ENCODE measurements around the gene RBM33. TPM values are rescaled to one million over a fixed set of nuclear protein-coding genes. Genes with fewer than 3 reads are reported as not detected.

RBM33 gene
- polyA plus RNA-seq, 1 donor (not counting 4 experiments of a cell fraction or from before 2014, with no cell fraction given), result 8.9 TPM

- H3K9me1 ChIP-seq (ENCODE audit: control insufficient read depth, extremely low read depth, insufficient read depth, low read length), result no peaks in the 10 kb centered on the region
- no peaks in the 10 kb centered on the region for H4K20me1 ChIP-seq (ENCODE audit: control insufficient read depth, extremely low read depth, insufficient read depth, low read length)
- no peak overlapping the region for H3K27ac ChIP-seq (ENCODE audit: control insufficient read depth, insufficient read depth, low read length)
- peaks cover 23% of the 10 kb centered on the region for H3K79me2 ChIP-seq (ENCODE audit: control insufficient read depth, insufficient read depth, low read length)
- no peaks in the 10 kb centered on the region for H3K27me3 ChIP-seq (ENCODE audit: control insufficient read depth, extremely low read depth, insufficient read depth, low read length)
- H2AFZ ChIP-seq (ENCODE audit: control insufficient read depth, low read length), result no peak overlapping the region
- FAIRE-seq, result no peak
- H3K36me3 ChIP-seq (ENCODE audit: control insufficient read depth in 2 of 2, extremely low read depth in 1 of 2, insufficient read depth in 2 of 2, low read length in 2 of 2), result peaks cover 16 to 22% of the 10 kb centered on the region in 2 experiments
- DNase-seq (ENCODE audit: low read depth, low spot score), result no peak
- no peaks in the 10 kb centered on the region for H3K9me3 ChIP-seq (ENCODE audit: control insufficient read depth, low read depth, low read length)
- dilution Hi-C loops (cut with MboI; ENCODE audit: extremely low pct_ligation_motif_present, low sequenced_read_pairs), result loop anchor here (25.0 kb wide), 1 partner anchor 158 kb away; no protein-coding TSS in a partner anchor
- no peak overlapping the region for H3K4me3 ChIP-seq (ENCODE audit: control insufficient read depth in 2 of 3, extremely low read depth in 1 of 3, insufficient read depth in 2 of 3, low read depth in 1 of 3, low read length in 3 of 3)
- no peak overlapping the region for H3K9ac ChIP-seq (ENCODE audit: control insufficient read depth, extremely low read depth, insufficient read depth, low read length)
- H3K4me1 ChIP-seq (ENCODE audit: control insufficient read depth, extremely low read depth, insufficient read depth, low read length), result no peaks in the 10 kb centered on the region
- TF ChIP-seq EZH2 (IDR thresholded peaks at IDR 0.05; ENCODE audit: low read length), result no peak
- TF ChIP-seq, protein P1, sequence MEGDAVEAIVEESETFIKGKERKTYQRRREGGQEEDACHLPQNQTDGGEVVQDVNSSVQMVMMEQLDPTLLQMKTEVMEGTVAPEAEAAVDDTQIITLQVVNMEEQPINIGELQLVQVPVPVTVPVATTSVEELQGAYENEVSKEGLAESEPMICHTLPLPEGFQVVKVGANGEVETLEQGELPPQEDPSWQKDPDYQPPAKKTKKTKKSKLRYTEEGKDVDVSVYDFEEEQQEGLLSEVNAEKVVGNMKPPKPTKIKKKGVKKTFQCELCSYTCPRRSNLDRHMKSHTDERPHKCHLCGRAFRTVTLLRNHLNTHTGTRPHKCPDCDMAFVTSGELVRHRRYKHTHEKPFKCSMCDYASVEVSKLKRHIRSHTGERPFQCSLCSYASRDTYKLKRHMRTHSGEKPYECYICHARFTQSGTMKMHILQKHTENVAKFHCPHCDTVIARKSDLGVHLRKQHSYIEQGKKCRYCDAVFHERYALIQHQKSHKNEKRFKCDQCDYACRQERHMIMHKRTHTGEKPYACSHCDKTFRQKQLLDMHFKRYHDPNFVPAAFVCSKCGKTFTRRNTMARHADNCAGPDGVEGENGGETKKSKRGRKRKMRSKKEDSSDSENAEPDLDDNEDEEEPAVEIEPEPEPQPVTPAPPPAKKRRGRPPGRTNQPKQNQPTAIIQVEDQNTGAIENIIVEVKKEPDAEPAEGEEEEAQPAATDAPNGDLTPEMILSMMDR (optimal IDR thresholded peaks at IDR 0.05 in 1 of 3, IDR thresholded peaks at IDR 0.05 in 1 of 3, conservative IDR thresholded peaks at IDR 0.05 in 1 of 3; ENCODE audit: extremely low read depth in 1 of 3, insufficient read depth in 2 of 3, low read length in 3 of 3), result no peak
- no peak overlapping the region for H3K4me2 ChIP-seq (ENCODE audit: control insufficient read depth, extremely low read depth, insufficient read depth, low read depth, low read length)
Observed at GRCh38 chr7:155744971-155745683, 100.7 kb downstream of the RBM33 start.

- Histone ChIP-seq H3K9ac (ENCODE audit: control insufficient read depth, extremely low read depth, insufficient read depth, low read length) (no peak overlapping the region), H3K4me1 (ENCODE audit: control insufficient read depth, extremely low read depth, insufficient read depth, low read length) (no peaks in the 10 kb centered on the region), H3K27ac (ENCODE audit: control insufficient read depth, insufficient read depth, low read length) (no peak overlapping the region), H3K27me3 (ENCODE audit: control insufficient read depth, extremely low read depth, insufficient read depth, low read length) (no peaks in the 10 kb centered on the region), H3K9me1 (ENCODE audit: control insufficient read depth, extremely low read depth, insufficient read depth, low read length) (no peaks in the 10 kb centered on the region), H3K4me3 (ENCODE audit: control insufficient read depth in 2 of 3, extremely low read depth in 1 of 3, insufficient read depth in 2 of 3, low read depth in 1 of 3, low read length in 3 of 3) (no peak overlapping the region), H3K9me3 (ENCODE audit: control insufficient read depth, low read depth, low read length) (no peaks in the 10 kb centered on the region), H3K4me2 (ENCODE audit: control insufficient read depth, extremely low read depth, insufficient read depth, low read depth, low read length) (no peak overlapping the region), H2AFZ (ENCODE audit: control insufficient read depth, low read length) (no peak overlapping the region), H4K20me1 (ENCODE audit: control insufficient read depth, extremely low read depth, insufficient read depth, low read length) (no peaks in the 10 kb centered on the region), H3K36me3 (ENCODE audit: control insufficient read depth in 2 of 2, extremely low read depth in 1 of 2, insufficient read depth in 2 of 2, low read length in 2 of 2) (peaks cover 16 to 18% of the 10 kb centered on the region in 2 experiments), H3K79me2 (ENCODE audit: control insufficient read depth, insufficient read depth, low read length) (peaks cover 26% of the 10 kb centered on the region)
- no peak for DNase-seq (ENCODE audit: low read depth, low spot score)
- no peak for FAIRE-seq
- TF ChIP-seq, protein P1 (optimal IDR thresholded peaks at IDR 0.05 in 1 of 3, IDR thresholded peaks at IDR 0.05 in 1 of 3, conservative IDR thresholded peaks at IDR 0.05 in 1 of 3; ENCODE audit: extremely low read depth in 1 of 3, insufficient read depth in 2 of 3, low read length in 3 of 3), result no peak
- TF ChIP-seq EZH2 (IDR thresholded peaks at IDR 0.05; ENCODE audit: low read length), result no peak
- dilution Hi-C loops (cut with MboI; ENCODE audit: extremely low pct_ligation_motif_present, low sequenced_read_pairs), result loop anchor here (25.0 kb wide), 1 partner anchor 158 kb away; no protein-coding TSS in a partner anchor
Observed at GRCh38 chr7:155745737-155746136, 101.3 kb downstream of the RBM33 start.
